B cell (primary cell): ENCODE data around the gene JMJD8.

Source experiments
- CTCF ChIP-seq: fragments of 200-600 bp; IDR thresholded peaks from one replicate; pipeline ENCODE4 v1.8.0; 2022; ENCODE audit warnings: antibody characterized with exemption, mild to moderate bottlenecking
- EZH2 ChIP-seq: IDR thresholded peaks from 2 replicates; pipeline ENCODE4 v1.6.1; 2012; ENCODE audit warnings: borderline replicate concordance, low read depth, mild to moderate bottlenecking, moderate library complexity, low read length; ENCODE audit not compliant: insufficient read depth, poor library complexity, severe bottlenecking

GRCh38 chr16:680625-680945 is 3.5 kb downstream of the JMJD8 start:
- TF ChIP-seq CTCF (no peak), EZH2 (no peak)
